Activated CD4-positive, CD25-positive, alpha-beta regulatory T cell (primary cell): ENCODE results near the gene MVB12B.

Source experiments
- DNase-seq, 4 experiments: peaks; one replicate each; lab custom pipeline; 2025; lab: John Stamatoyannopoulos, UW

The MVB12B gene

DNA sequence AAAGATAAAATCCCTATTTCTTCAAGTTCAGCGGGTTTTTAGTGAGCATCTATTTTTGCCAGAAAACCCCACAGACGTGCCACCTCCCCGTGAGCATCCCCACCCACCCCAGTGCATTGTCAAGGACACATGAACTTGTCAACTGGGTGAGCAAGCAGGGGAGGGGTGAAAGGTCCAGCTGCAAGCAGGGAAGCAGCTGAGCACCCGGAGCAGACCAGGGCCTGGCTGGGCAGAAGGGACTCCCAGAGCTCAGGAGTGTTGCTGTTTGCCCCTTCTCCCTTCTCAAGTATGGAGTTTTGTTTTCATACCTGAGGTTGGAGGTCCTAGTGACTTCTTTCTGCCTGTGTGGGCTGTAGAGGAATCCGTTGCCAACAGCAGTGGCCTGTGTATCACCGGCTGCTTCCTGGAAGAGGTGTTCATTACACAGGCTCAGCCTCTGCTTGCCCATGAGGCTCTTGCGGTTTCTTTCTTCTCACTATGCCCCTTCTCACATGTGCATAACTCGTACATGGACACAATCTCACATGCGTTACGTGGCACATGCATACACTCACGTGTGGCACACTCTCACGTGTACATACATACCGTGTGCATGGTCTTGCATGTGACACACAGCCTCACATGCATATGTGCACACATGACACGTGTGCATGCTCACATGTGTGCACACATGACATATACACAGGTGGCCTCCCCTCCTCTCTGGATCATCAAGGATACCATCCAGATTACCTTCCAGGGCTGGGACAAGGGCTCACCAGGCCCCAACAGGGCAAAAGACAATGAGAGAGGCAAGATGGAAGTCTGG lies 126.7 kb downstream of the MVB12B start:
- no peak for DNase-seq

DNA sequence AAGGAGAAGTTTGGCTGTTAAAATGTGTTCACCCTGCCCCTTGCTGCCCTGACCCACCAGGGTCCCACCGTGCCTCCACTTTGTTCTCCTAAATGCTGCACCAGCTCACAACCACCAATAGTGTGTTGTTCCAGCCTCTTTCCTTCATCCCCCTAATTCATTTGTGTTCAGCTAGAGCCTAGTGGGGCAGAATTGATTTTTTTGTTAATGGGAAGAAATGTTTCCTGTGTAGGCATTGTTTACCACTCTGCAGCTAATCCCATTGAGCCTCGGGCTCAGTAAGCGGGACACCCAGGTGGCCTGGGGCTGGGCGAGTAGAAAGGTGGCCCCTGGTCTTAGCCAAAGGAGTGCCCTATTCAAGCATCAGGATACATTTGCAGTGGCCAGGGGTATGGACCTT lies 127.6 kb downstream of the MVB12B start:
- no peak for DNase-seq

DNA sequence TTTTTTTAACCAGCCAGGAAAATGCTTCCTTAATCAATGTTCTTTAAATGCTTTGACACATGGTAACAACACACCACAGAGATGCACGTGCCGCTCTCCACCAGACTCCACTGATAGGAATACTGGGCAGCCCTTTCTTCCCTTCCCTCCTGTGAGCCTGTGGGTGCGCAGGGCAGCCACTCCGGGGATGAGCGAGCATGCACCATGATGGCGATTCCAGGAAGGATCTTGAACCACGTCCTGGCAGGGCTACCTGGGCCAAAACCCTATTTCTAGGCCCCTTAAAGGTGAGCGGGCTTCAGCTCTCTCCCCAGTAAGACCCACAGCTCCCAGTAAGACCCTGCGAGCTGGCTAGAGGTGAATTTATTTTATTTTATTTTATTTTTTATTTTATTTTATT lies 128.2 kb downstream of the MVB12B start:
- DNase-seq: no peak

DNA sequence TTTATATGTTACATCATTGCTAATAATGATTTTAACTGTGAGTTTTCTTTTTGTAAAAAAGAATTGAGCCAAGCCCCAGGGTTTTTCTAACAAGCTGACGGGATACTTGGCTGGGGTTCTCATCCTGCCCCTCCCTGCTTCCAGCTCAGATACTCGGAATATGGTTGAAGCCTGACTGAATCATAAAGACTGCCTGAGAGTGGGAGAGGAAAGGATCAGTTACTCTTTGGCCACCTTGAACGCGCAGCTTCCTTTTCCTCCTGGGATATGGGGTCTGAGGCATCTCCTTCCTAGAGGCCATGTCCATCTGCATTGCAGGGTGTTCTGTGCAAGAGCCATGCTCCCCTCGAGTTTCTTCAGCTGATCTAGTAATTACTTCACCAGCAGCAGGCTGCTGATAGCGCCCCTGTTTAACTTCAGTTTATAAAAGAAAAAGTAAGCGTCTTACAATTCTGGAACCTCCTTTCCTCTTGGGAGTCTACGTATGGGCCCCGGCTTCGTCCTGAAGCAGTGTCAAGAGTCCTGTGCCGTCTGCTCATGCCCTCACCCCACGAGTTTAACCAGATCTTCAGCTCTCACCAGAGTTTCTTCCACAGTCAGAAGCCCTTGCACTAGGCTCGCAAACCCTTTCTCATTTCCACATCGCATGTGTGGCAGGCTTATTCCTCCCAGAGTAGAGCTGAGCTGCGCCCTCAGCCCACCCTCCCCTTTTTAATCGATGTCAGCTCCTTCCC lies 130.0 kb downstream of the MVB12B start:
- DNase-seq: no peak

DNA sequence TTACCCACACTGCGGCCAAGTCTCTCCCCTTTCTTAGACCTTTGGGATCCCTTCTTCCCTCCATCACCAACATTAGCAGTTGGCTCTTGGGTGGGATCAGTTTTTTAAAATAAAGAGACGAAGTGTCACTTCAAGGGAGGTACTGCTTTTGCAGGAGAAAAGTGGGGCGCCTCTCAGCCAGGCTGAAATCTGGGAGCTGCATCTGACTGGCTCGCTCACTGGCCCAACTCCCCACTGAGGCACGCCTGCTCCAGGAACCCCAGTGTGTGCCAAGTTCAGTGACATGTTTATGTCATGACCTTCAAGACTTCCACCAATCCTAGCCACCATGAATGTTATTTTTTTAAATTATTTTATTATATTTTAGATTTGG lies 130.5 kb downstream of the MVB12B start:
- DNase-seq: no peak

DNA sequence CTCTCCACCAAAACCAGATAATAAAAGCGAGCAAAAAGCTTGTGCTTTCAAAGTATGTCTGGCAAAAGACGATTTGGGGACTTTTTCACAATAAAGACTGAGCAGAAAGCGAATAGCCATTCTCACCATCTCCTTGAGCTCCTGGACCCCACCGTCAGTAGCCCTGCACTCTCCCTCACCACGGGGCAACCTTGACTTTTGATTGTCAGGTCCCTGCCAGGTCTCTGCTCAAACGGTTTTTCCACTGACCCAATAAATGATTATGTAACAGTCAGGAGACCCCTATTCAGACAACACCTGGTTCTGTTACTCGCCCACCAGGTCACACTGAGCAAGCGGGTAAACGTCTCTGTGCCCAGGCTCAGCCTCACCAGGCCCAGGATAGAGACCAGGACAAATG lies 131.3 kb downstream of the MVB12B start:
- no peak for DNase-seq

DNA sequence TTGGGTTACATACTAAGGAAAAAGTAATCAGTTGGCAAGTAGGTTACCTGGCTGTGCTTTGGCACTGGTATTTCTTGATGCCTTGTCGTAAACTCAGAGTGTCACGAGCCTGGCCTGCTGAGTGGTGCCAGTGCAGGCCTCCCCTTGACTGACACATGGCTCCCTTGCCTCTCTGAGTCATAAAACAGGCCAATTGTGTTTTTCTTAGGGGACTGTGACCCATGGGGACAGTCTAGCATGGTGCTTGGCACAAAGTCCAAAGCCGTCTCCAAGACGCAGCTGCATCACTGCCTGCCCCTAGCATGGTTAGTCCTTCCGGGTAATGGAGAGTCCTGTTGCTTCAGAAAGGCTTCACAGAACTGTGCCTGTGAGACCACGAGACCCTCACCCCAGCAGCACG lies 132.5 kb downstream of the MVB12B start:
- no peak for DNase-seq

DNA sequence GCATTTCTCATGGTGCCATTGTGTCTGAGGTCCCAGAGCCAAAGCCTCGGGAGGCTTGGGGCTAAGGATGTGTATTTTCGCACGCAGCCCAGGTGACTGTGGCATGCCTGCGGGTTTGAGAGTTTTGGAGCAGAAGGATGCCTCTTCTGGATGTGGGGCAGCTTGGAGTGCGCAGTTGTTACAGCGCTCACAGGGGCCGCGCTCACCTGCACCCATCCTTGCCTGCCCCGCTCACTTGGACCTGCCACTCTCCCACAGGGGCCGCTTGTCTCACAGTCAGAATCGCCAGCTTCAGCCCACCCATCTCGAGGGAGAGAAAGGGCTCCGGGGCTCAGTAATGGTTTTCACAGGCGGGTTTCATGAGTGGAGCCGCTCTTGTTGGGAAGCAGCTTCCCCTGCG lies 132.9 kb downstream of the MVB12B start:
- no peak for DNase-seq

DNA sequence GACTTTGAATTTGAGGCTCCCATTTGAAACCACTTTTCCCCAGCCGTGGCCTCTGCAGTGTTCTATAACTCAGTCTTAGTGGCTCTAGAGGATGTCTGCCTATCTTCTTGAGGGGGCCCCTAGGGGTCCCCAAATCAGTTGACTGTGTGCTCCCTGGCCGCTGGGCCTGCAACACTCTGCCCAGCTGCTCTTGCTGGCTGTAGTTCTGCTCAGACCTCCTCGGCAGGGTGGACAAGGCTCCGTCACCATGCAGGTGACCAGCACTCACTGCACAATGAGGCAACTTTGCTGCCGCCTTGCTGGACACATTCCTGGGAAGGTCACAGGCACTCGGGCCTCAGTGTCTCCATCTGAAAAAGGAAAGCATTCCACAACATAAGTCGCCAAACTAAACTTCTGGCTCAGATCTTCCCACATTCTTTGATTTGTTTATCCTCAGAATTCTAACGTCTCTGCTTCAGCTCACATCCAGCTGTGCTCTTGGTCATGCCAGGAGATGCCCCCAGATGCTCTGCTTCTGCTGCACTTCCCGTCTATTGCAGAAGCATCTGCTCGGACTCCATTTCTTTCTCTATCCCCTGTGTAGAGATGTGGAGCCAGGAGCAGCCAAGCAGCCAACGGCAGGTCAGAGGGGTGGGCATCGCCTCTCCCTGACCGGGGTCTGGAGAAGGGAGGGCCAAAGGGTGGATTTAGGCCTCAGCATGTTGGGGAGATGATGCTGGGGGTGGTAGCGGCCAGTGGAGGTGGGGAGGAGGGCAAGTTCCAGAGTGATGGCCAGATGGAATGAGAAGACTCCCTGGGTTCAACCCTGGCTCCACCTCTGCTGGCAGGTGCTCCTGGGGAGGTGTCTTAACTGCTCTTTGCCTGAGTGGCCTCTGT lies 133.6 kb downstream of the MVB12B start:
- DNase-seq: no peak

DNA sequence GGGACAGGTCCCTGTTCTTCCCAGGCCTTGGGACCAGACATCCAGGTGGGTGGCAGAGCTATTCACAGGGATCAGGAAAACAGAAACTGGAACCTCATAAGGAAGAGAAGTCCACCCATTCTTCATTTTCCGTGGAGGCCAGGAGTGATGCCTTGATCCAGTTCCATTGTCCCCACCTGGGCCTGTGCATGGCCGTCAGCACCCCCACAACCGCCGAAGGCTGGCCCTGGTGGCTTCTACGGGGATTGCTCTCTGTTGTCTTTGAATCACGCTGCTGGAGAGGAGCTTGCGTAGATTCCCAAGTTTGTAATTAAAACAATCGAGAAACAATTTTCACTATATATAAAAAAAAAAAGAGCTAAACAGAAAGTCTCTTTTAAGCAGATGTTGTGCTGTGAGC lies 134.4 kb downstream of the MVB12B start:
- no peak for DNase-seq

DNA sequence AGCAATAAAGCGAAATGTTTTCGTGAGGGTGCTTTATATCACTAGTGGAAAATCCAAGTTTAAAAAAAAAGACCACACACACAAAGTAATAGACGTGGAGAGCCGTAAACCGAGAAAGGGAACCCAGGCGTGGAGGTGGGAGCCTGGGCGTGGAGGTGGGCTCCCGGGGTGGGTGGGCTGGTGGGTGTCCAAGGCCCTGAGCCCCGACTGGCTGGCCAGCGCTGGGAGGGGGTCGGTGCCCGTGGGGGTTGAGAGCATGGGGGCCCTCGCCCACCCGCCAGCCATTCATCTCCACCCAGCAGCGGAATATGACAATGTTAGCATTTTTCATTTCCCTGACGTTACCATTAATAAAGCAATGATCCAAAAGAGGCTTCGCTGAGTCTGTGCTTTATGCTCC lies 135.0 kb downstream of the MVB12B start:
- no peak for DNase-seq

DNA sequence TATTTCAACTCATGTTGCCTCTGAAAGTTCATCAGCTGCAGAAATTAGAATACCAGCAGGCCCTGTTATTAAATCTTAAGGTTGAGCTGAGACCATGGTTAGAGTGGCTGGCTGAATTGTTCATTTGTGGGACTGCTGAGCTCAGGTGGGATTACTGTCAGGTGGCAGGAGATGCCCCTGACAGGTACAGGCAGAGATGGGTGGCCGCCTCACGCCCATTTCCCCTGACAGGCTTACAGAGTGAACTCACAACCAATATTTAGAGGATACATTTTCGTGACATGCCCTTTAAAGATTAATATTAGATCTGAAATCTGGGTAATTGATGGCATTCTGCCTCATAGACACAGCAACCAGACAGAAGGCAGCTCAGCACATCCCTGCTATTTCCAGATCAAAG lies 136.0 kb downstream of the MVB12B start:
- no peak for DNase-seq

DNA sequence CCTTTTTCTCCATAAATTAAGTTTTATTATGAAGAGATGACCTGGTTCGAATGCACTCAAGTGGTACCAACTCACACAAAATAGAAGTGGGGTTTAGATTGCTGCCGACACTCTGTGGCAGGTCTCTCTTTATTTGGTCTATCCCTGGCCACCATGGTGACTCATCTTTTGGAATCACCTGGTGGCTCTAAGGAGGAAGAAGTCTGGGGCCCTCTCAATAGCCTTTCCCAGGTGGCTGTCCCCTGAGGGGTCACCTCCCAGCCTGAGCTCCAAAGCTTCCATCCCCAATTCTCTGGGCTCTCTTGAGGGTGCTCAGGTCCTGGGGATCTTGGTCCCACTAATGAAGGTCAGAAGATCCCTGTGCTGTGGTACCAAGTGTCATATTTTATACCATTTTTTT lies 136.8 kb downstream of the MVB12B start:
- no peak for DNase-seq

DNA sequence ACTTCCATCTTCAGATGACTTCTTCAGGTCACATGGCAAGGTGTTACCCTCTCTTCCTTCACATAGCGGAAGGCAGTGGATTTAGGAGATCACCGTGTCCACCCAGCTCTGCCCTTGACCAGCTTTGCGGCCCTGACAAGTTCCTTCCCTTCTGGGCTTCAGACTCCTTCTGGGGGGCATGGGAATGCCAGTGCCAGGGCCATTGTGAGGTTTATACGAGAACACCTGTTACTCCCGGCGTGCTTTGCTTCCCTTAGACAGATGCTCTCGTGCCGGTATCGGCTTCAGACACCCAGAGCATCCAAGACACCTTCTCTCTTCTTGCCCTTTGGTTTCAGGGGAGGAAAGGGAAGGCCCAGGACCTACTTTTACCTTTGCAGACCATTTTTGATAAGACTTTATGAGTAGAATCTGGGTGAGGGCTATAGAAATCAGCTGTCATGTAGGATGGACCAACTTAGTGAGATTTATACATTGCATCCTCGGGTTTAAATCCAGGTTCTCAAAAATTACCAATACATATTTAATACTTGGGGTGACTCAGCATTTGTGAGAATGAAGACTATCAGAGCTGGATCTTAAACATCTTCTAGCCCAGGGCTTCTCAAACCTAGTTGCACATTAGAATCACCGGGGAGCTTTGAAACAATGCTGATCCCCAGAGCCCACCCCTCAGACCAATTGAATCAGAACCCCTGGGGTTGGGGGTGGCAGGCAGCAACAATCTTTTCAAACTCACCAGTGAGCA lies 138.2 kb downstream of the MVB12B start:
- DNase-seq: no peak

DNA sequence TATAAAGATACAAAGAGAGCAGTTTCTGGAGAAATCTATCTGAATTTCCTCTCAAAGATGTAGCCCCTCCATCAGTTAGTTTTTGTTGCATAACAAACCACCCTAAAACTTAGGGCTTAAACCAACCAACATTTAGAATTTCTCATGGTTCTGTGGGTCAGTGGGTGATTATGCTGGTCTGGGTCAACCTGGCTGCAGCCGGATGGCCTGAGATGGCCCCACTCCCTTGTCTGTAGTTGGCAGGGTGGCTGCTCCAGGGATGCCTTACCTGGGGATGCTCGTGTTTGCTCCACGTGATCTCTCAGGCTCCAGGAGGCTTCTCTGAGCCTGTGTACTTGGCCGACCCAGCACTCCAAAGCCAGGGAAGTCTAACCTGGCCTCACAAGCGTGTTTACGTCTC lies 139.3 kb downstream of the MVB12B start:
- DNase-seq: no peak

DNA sequence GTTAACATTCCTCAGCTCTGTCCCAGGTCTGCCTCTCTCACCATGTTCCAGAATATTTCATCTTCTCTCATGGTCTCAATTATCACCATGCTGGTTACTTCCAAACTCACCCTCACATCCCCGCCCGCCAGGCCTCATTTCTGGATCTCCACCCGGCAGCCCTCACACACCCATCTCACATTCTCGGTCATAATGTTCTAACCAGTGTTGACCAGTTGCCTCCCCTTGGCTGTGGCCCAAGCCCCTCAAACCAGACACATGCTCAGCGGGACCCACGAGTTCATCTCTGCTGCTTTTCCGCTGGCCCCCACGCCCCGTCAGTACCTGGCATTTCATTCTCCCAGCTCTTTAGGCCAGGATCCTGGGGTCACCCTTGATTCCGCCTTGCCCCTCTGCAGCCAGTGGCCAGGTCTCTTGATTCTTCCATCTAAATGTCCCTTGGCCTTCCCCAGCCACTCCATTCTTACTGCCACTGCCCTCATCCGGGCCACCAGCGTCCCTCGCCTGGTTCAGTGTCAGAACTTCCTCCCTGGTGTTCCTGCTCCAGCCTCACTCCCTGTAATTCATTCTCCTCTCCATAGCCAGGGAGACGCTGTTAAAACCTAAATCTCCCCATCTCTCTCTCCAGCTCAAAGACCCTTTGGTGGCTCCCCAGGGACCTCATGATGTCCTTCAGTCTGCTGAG lies 141.7 kb downstream of the MVB12B start:
- no peak for DNase-seq

DNA sequence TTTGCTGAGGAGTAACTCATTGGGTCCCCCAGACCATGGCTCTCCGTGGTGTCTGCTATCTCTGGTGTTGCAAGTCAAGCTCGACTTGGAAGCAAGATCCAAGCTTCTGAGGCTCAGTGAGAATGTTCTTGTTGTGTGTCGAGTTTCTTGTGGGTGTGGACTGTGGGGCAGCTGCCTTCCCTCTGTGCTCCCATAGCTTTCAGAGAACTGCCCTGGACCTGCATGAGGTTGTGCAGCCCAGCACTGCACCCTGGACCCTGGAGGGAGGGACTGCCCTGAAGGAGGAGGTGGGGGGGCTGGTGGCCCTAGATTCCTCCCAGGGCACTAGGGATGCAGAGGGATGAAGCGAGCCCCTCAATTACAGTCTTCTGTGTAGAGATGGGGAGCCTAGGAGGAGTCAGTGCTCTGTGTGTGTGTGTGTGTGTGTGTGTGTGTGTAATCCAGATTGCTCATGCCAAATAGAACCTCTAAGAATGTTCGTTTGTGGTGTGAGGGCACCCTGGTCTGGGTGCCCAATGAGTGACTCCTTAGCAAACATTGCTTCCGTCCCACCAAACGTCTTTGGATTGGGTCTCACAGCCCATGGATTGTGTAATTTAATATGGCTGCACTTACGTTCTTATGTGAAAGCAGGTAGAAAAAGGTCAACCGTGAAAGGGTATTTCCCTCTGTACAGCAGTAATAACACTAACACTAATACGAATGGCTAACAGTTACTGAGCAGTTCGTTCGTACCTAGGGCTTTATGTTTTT lies 143.8 kb downstream of the MVB12B start:
- no peak for DNase-seq

DNA sequence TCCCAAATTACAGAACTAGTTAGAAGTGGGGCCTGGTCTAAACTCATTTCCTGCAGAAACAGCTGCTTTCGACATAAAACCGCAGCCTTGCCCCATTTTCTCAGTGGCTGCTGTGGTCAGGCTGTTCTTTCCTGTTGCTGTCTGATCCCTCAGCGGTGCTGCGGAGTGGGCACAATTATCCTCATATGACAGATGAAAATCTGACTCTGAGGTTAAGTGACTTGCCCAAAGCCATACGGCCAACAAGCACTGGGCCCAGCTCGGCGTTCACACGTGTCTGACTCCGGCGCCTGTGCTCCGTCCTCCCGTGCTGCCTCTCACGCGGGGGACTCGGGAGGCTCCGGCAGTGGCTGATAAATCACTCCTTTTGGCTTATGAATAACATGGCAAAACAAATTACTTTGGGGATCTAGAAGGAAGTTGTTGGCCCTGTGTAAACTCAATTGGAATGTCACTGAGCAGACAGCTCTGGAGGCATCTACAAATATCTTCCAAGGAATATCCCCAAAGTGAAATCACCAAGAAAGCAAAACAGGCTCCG lies 144.5 kb downstream of the MVB12B start:
- DNase-seq: peak; percentile 23 to 40 (median 31)

DNA sequence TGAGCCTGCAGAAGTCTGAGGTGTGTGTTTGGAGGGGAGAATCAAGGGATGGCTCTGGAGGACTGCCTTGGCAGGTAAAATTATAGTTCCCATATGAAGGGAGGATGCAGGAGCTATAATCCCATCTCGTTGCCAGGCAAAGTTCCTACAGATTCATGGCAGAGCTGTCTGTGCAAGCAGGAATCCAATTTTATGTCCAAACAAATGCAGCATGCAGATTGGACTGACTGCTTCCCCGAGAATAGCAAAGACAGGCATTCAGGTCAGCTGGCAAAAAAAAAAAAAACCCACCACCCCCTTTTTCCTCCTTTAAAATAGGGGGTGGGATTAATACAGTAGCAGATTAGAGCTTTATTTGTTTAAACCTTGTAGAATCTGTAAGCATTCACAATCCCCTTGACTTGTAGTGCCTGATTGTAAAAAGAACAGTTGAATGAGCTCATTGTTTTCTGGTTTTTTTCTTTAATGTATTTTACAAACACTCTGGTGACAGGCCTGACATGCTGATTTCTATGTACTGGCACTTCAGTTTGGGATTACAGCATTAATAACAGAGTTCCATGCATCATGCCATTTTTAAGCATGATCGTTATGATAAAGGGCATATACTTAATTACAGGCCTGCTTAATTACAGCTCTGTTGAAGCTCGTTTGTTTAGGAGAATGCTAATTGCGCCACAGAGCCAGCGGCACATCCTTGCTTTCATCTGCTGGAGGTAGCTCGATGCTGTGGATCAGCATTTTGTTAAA lies 145.7 kb downstream of the MVB12B start:
- DNase-seq: no peak

DNA sequence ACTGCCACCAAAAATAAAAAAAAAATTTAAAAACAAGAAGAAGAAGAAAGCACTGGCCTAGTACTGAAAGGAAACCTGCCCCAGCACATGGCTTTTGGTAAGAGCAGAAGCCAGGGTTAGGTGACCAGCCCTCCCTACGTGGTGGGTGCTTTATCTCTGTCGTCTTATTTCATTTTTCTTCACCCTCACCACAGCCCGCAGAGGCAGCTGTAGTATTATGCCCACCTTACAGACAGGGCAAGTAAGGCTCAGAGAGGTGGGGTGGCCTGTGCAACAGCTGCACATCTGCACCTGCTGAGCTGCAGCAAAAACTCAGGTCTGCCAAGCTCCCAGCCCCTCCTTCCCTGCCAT lies 146.3 kb downstream of the MVB12B start:
- no peak for DNase-seq
